GM21381 (cell line): ENCODE data around the gene ABHD15.

Experiments used
- ATAC-seq: cut with Tn5 transposase; IDR thresholded peaks from one replicate; pipeline ENCODE4 v1.9.1; 2021; ENCODE audit warnings: mild to moderate bottlenecking, moderate library complexity; ENCODE audit not compliant: unreplicated experiment

The ABHD15 gene

GRCh38 chr17:29595107-29595942 lies 28.5 kb upstream of the ABHD15 start:
- no peak for ATAC-seq

GRCh38 chr17:29594519-29595090 lies 27.8 kb upstream of the ABHD15 start:
- no peak for ATAC-seq

- ATAC-seq = no peak
These were observed 27.0 kb upstream of the ABHD15 start for GRCh38 chr17:29593591-29594518.

GRCh38 chr17:29592850-29593551 lies 26.2 kb upstream of the ABHD15 start, which contains the start of gene ANKRD13B:
Gene ANKRD13B, plus strand, starts transcription at chr17:29593132. Its CDS starts 490 bp downstream, at chr17:29593622.
- no peak for ATAC-seq

GRCh38 chr17:29591737-29592608 lies 25.1 kb upstream of the ABHD15 start:
- no peak for ATAC-seq

- ATAC-seq = no peak
These were observed 24.4 kb upstream of the ABHD15 start for GRCh38 chr17:29591146-29591736.

GRCh38 chr17:29590411-29591145 lies 23.7 kb upstream of the ABHD15 start:
- no peak for ATAC-seq

- peak; percentile 54 for ATAC-seq
These were observed 22.9 kb upstream of the ABHD15 start, which contains the start of gene GIT1 for GRCh38 chr17:29589524-29590410. Gene GIT1, minus strand, starts transcription at chr17:29589648. Its CDS starts 270 bp downstream, at chr17:29589378.

- peak; percentile 15 for ATAC-seq
These were observed 21.9 kb upstream of the ABHD15 start for GRCh38 chr17:29588562-29589411.

GRCh38 chr17:29588017-29588561 lies 21.3 kb upstream of the ABHD15 start:
- no peak for ATAC-seq

- no peak for ATAC-seq
These were observed 20.8 kb upstream of the ABHD15 start for GRCh38 chr17:29587591-29587990.

GRCh38 chr17:29586676-29587469 lies 20.0 kb upstream of the ABHD15 start:
- ATAC-seq = no peak

GRCh38 chr17:29585080-29585751 lies 18.4 kb upstream of the ABHD15 start:
- no peak for ATAC-seq

- ATAC-seq = no peak
These were observed 17.7 kb upstream of the ABHD15 start for GRCh38 chr17:29584452-29585079.
